ENCODE results near the gene GNB1. TPM values are rescaled to one million over a fixed set of nuclear protein-coding genes. Genes with fewer than 3 reads are reported as not detected.

GNB1 gene
- total and polyA plus RNA-seq, 2 experiments from 2014 or later = 134 to 175 TPM

DNA sequence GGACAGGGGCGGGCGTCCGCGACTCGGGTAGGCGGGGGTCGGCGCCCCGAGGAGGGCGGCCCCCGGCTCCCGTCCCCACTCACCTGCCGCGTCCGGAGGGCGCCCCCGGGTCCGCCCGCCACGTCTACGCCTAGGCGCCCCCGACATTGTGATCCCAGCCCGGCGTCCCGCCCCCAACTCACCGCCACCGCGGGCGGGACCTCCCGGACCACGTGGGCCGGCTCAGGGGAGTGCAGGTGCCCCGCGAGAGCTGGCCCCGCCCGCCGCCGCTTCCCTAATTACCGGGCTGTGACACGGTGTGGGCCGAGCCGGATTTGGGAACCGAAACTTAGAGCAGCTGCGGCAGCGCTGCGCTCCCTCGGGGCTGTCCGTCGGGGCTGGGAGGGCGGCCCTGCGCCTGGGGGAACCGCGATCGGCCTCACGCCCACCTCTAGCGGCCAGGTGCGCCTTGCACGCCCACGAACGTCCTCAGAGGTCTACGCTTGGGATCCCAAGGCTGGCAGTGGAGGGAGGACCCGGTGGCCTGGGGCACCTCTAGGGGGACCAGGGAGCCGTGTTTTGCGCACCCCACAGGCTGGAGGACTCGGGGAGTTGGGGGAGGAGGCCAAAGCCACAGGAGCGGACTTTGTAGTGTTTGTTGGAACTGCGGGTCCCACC, 112.1 kb downstream of the GNB1 start:
- H3K79me2 ChIP-seq = peaks cover 41% of the 10 kb centered on the region
- 3% methylated on average over 20 of the region's 68 CpGs for WGBS (ENCODE audit: low lambda C conversion rate, missing lambda C conversion rate)
- peaks cover 66% of the 10 kb centered on the region for H3K4me1 ChIP-seq (ENCODE audit: insufficient read depth)
- peaks cover 21% of the 10 kb centered on the region for H4K20me1 ChIP-seq (ENCODE audit: insufficient read depth, poor library complexity, severe bottlenecking)
- peak overlapping the region; percentile 92 for H3K4me2 ChIP-seq
- H3K9me3 ChIP-seq (ENCODE audit: low read depth) = no peaks in the 10 kb centered on the region
- H3K36me3 ChIP-seq (replicated peaks; ENCODE audit: insufficient read depth, low read depth) = no peaks in the 10 kb centered on the region
- peak; percentile 26 for TF ChIP-seq CTCF (IDR thresholded peaks at IDR 0.05; ENCODE audit: poor library complexity)
- no peak for TF ChIP-seq EZH2 (IDR thresholded peaks at IDR 0.05; ENCODE audit: borderline replicate concordance)
- H2AFZ ChIP-seq = peak overlapping the region; percentile 39
- H3K9me2 ChIP-seq (replicated peaks; ENCODE audit: insufficient read depth) = no peaks in the 10 kb centered on the region
- peak; percentile 80 for DNase-seq (ENCODE audit: low spot score)
- peak overlapping the region; percentile 64 for H3K4me3 ChIP-seq
- H3K27ac ChIP-seq = peak overlapping the region; percentile 96
- no peaks in the 10 kb centered on the region for H3K27me3 ChIP-seq

DNA sequence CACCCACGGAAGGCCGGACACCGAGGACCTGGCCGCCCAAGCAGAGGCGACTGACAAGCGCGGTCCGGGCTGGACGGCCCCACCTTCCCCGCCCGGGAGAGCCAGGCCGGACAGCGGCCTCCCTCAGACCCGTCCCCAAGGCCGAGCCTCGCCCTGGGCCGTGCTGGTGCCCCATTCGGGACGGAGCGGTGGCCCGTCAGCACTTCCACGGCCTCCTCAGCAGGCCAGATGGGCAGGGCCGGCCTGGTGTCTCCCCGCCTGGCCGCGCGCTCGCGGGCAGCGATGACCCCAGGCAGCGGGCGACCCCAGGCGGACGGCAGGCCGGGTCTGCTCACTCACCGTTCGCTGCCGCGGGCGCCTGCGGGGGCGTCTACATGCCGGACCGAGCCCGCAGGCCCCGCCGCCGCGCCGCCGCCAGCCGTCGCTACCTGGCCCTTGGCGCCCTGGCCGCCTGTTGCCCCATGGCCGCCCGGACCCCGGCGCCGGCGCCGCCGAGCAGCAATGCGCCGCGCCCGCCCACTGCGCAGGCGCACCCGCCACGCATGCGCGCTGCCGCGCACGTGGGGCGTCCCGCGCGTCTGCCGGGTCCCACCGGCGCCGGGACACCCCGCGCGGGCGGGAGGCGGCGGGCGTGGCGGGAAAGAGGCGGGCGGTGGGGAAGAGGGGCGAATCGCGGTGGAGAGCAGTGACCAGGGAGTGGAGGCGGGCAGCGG, 112.8 kb downstream of the GNB1 start, which contains the start of gene NADK:
Gene NADK, minus strand, starts transcription at position 521 of the 713 bp plus-strand sequence. CDS start 13,064 bp downstream, outside the sequence.
- under 1% methylated on average over 61 of the region's 99 CpGs for WGBS (ENCODE audit: low lambda C conversion rate, missing lambda C conversion rate)
- DNase-seq (ENCODE audit: low spot score) = peak; percentile 88
- H3K36me3 ChIP-seq (replicated peaks; ENCODE audit: insufficient read depth, low read depth) = no peaks in the 10 kb centered on the region
- peaks cover 21% of the 10 kb centered on the region for H4K20me1 ChIP-seq (ENCODE audit: insufficient read depth, poor library complexity, severe bottlenecking)
- H2AFZ ChIP-seq = peak within 1 kb of the TSS; percentile 91
- peak within 1 kb of the TSS; percentile 96 for H3K27ac ChIP-seq
- H3K4me2 ChIP-seq = peak within 1 kb of the TSS; percentile 92
- H3K9me3 ChIP-seq (ENCODE audit: low read depth) = no peaks in the 10 kb centered on the region
- H3K4me3 ChIP-seq = peak within 1 kb of the TSS; percentile 64
- no peaks in the 10 kb centered on the region for H3K27me3 ChIP-seq
- peaks cover 48% of the 10 kb centered on the region for H3K79me2 ChIP-seq
- H3K4me1 ChIP-seq (ENCODE audit: insufficient read depth) = peaks cover 61% of the 10 kb centered on the region
- TF ChIP-seq EZH2phosphoT487 (IDR thresholded peaks at IDR 0.05; ENCODE audit: low read depth, severe bottlenecking, unreplicated experiment) (no peak), EZH2 (IDR thresholded peaks at IDR 0.05; ENCODE audit: borderline replicate concordance) (no peak), CTCF (IDR thresholded peaks at IDR 0.05; ENCODE audit: poor library complexity) (no peak)
- no peaks in the 10 kb centered on the region for H3K9me2 ChIP-seq (replicated peaks; ENCODE audit: insufficient read depth)

GRCh38 chr1:1777583-1777899, 113.3 kb downstream of the GNB1 start:
- peaks cover 21% of the 10 kb centered on the region for H4K20me1 ChIP-seq (ENCODE audit: insufficient read depth, poor library complexity, severe bottlenecking)
- H2AFZ ChIP-seq = peak overlapping the region; percentile 91
- peak overlapping the region; percentile 35 for H3K4me3 ChIP-seq
- peak overlapping the region; percentile 92 for H3K4me2 ChIP-seq
- H3K27me3 ChIP-seq = no peaks in the 10 kb centered on the region
- WGBS (ENCODE audit: low lambda C conversion rate, missing lambda C conversion rate) = 2% methylated on average over 6 of the region's 6 CpGs
- H3K9me2 ChIP-seq (replicated peaks; ENCODE audit: insufficient read depth) = no peaks in the 10 kb centered on the region
- DNase-seq (ENCODE audit: low spot score) = peak; percentile 51
- H3K27ac ChIP-seq = peak overlapping the region; percentile 96
- no peaks in the 10 kb centered on the region for H3K36me3 ChIP-seq (replicated peaks; ENCODE audit: insufficient read depth, low read depth)
- peaks cover 54% of the 10 kb centered on the region for H3K79me2 ChIP-seq
- no peaks in the 10 kb centered on the region for H3K9me3 ChIP-seq (ENCODE audit: low read depth)
- H3K4me1 ChIP-seq (ENCODE audit: insufficient read depth) = peaks cover 55% of the 10 kb centered on the region
- TF ChIP-seq EZH2phosphoT487 (IDR thresholded peaks at IDR 0.05; ENCODE audit: low read depth, severe bottlenecking, unreplicated experiment) (no peak), CTCF (IDR thresholded peaks at IDR 0.05; ENCODE audit: poor library complexity) (no peak), EZH2 (IDR thresholded peaks at IDR 0.05; ENCODE audit: borderline replicate concordance) (no peak)
